DOHH2 (cell line): Measurements from ENCODE around the gene KIF23.

Source experiments
- EZH2phosphoT487 ChIP-seq: fragments of 200-600 bp; sonication (generic); IDR thresholded peaks from 2 replicates; pipeline ENCODE4 v1.6.1; 2017; ENCODE audit warnings: borderline replicate concordance, mild to moderate bottlenecking, antibody characterized with exemption, low read length, moderate library complexity, mixed read lengths
- TF ChIP-seq, protein P1 (sequence below): fragments of 200-600 bp; sonication (generic); IDR thresholded peaks from one replicate; pipeline ENCODE4 v1.5.1; 2014; ENCODE audit warnings: antibody characterized with exemption, mild to moderate bottlenecking, low read depth, low read length; ENCODE audit not compliant: poor library complexity, severe bottlenecking

- TF ChIP-seq, protein P1, sequence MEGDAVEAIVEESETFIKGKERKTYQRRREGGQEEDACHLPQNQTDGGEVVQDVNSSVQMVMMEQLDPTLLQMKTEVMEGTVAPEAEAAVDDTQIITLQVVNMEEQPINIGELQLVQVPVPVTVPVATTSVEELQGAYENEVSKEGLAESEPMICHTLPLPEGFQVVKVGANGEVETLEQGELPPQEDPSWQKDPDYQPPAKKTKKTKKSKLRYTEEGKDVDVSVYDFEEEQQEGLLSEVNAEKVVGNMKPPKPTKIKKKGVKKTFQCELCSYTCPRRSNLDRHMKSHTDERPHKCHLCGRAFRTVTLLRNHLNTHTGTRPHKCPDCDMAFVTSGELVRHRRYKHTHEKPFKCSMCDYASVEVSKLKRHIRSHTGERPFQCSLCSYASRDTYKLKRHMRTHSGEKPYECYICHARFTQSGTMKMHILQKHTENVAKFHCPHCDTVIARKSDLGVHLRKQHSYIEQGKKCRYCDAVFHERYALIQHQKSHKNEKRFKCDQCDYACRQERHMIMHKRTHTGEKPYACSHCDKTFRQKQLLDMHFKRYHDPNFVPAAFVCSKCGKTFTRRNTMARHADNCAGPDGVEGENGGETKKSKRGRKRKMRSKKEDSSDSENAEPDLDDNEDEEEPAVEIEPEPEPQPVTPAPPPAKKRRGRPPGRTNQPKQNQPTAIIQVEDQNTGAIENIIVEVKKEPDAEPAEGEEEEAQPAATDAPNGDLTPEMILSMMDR = no peak
- TF ChIP-seq EZH2phosphoT487 = no peak
Measured at GRCh38 chr15:69443032-69443611, 29.0 kb downstream of the KIF23 start.
